ENCODE results near the gene PREB.

DNA sequence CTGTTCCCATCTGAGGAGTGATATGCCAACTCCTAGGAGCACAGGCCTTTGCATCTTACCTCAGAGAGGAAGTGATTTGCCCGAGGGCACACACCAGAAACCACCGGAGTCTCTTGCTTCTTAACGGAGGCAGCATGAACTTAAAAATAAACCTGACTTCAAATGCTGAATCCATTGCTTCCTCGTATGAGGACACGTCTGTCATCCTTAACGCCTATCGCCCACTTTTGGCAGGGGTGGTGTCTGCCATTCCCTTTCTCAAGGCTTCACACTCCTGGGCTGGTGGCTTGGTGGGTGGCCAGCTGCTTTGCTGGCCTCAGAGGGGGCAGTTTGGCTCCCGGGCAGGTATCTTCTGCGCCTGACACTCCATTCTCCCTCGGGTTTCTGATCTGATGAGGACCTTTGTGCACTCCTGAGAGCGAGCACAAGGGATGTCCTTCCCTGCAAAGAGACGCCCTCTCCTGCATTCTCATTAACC, 1.1 kb upstream of the PREB start:
- TF ChIP-seq, protein P1, sequence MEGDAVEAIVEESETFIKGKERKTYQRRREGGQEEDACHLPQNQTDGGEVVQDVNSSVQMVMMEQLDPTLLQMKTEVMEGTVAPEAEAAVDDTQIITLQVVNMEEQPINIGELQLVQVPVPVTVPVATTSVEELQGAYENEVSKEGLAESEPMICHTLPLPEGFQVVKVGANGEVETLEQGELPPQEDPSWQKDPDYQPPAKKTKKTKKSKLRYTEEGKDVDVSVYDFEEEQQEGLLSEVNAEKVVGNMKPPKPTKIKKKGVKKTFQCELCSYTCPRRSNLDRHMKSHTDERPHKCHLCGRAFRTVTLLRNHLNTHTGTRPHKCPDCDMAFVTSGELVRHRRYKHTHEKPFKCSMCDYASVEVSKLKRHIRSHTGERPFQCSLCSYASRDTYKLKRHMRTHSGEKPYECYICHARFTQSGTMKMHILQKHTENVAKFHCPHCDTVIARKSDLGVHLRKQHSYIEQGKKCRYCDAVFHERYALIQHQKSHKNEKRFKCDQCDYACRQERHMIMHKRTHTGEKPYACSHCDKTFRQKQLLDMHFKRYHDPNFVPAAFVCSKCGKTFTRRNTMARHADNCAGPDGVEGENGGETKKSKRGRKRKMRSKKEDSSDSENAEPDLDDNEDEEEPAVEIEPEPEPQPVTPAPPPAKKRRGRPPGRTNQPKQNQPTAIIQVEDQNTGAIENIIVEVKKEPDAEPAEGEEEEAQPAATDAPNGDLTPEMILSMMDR (IDR thresholded peaks at IDR 0.05 in 4 of 5, conservative IDR thresholded peaks at IDR 0.05 in 1 of 5): no peak
- TF ChIP-seq POLR2A (IDR thresholded peaks at IDR 0.05): no peak
